LNCaP clone FGC (cell line): Measurements from ENCODE around the gene NCR2.

Experiments used
- DNase-seq: peaks from one replicate; pipeline ENCODE4 v3.0.0-alpha.2; 2011; ENCODE audit warnings: low read depth
- H3K4me3 ChIP-seq: 2 replicates; pipeline ENCODE4 v1.5.1; 2011; ENCODE audit warnings: mild to moderate bottlenecking, low read depth, low read length, control low read depth
- CTCF ChIP-seq: IDR thresholded peaks from 2 replicates; pipeline ENCODE4 v1.5.1; 2012; ENCODE audit warnings: mild to moderate bottlenecking; ENCODE audit not compliant: control insufficient read depth, insufficient read depth; ENCODE audit errors: extremely low read depth

The NCR2 gene

DNA sequence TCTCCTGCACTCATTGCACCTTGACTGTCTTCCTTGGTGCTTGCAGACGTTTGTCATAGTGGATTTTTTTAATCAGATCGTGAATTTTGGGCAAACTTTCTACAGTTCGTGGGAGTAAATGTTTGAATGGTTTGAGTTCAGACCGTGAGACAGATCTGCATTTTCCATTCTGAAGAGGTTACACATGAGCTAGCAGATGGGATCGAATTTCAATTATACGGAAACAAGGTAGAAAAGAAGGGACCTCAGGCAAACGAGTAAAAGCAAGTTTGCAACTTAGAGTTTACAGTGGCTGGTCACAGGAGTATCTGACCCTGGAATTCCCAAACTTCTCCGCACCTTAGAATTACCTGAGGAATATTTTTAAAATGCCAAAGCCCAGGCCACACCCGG is 17.2 kb upstream of the NCR2 start:
- no peak for DNase-seq
- no peak overlapping the region for H3K4me3 ChIP-seq
- TF ChIP-seq CTCF: no peak

- peak; percentile 98 for TF ChIP-seq CTCF
- H3K4me3 ChIP-seq: no peak overlapping the region
- peak; percentile 52 for DNase-seq
These were observed 16.5 kb upstream of the NCR2 start for GRCh38 chr6:41318654-41319565.

- no peak for TF ChIP-seq CTCF
- DNase-seq: no peak
These were observed 14.2 kb upstream of the NCR2 start for GRCh38 chr6:41321183-41321582.

GRCh38 chr6:41325446-41326066 is 9.9 kb upstream of the NCR2 start:
- no peak overlapping the region for H3K4me3 ChIP-seq
- no peak for TF ChIP-seq CTCF
- no peak for DNase-seq

More at GRCh38 chr6:41321183-41321582, 14.2 kb upstream of the NCR2 start:
- no peak overlapping the region for H3K4me3 ChIP-seq

GRCh38 chr6:41326092-41326491 is 9.3 kb upstream of the NCR2 start:
- no peak overlapping the region for H3K4me3 ChIP-seq
- peak; percentile 31 for DNase-seq
- no peak for TF ChIP-seq CTCF

DNA sequence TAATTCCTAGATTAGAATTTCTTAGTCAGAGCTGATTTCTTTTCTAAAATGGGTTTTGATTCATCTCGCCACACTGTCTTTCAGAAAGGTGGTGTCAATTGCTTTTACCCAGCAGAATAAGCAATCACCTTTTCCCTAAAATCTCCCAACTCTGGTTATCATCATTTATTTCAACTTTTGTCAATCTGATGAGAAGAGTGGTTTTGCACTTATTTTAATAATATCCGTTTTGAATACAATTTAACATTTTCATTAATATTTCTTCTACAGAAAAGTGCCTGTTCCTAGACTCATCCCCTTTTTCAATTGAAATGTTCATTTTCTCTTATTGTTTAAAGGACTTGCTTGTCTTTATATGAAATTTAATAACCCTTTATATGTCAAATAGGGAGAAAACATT is 8.2 kb upstream of the NCR2 start:
- DNase-seq: no peak
- no peak for TF ChIP-seq CTCF

More for the DNA sequence above, 8.2 kb upstream of the NCR2 start:
- H3K4me3 ChIP-seq: no peak overlapping the region
